HCT116 (cell line): Measurements from ENCODE around the gene EIF5B.

Experiments used
- CEBPB ChIP-seq: IDR thresholded peaks from 2 replicates; pipeline ENCODE4 v1.6.1; 2012; ENCODE audit warnings: low read depth
- EZH2 ChIP-seq: fragments of 200-600 bp; sonication (generic); IDR thresholded peaks from 2 replicates; pipeline ENCODE4 v1.6.1; 2017; ENCODE audit warnings: antibody characterized with exemption, mixed run types
- POLR2A ChIP-seq: IDR thresholded peaks from 2 replicates; pipeline ENCODE4 v1.7.0; 2011; ENCODE audit warnings: borderline replicate concordance; ENCODE audit not compliant: insufficient read depth, insufficient read length; ENCODE audit errors: extremely low read depth
- RAD21 ChIP-seq: IDR thresholded peaks from 2 replicates; pipeline ENCODE4 v1.6.1; 2012; ENCODE audit warnings: low read depth, mild to moderate bottlenecking
- SIN3A ChIP-seq: IDR thresholded peaks from 2 replicates; pipeline ENCODE4 v1.6.1; 2012; ENCODE audit warnings: low read depth
- TF ChIP-seq, protein P1 (sequence below), 3 experiments: fragments of 200-600 bp in 1 of 3; sonication (generic) in 1 of 3; IDR thresholded peaks in 2 of 3; conservative IDR thresholded peaks in 1 of 3; 2 replicates each; pipeline ENCODE4 v1.5.1; 2012 to 2017; ENCODE audit warnings: low read depth in 2 of 3, low read length in 2 of 3, antibody characterized with exemption in 1 of 3, borderline replicate concordance in 1 of 3, control low read depth in 1 of 3, mild to moderate bottlenecking in 1 of 3, mixed read lengths in 1 of 3, mixed run types in 1 of 3, moderate library complexity in 1 of 3; ENCODE audit not compliant: insufficient read depth in 1 of 3
- TF ChIP-seq, protein P2 (sequence below): IDR thresholded peaks from 2 replicates; pipeline ENCODE4 v1.6.1; 2012
- TF ChIP-seq, protein P3 (sequence below): IDR thresholded peaks from 2 replicates; pipeline ENCODE4 v1.6.1; 2012; ENCODE audit warnings: low read depth

DNA sequence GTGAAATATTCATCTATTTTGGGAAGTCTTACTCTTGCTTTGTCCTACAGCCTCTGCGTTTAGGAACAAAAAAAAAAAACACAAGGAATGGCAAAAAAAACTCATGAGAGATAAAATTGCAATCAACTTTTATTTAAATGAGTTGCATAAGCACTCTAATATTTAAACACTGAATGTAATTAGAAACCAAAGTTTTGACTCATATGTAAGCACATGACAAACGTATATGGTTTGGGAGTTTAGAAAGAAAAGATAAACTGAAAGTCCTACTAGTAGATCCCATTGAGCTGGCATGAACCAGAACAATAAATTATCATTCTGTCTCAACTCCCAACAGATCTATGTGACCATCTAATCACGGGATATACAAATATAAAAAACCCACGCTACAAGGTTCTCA is 107.9 kb downstream of the EIF5B start:
- TF ChIP-seq, protein P1, sequence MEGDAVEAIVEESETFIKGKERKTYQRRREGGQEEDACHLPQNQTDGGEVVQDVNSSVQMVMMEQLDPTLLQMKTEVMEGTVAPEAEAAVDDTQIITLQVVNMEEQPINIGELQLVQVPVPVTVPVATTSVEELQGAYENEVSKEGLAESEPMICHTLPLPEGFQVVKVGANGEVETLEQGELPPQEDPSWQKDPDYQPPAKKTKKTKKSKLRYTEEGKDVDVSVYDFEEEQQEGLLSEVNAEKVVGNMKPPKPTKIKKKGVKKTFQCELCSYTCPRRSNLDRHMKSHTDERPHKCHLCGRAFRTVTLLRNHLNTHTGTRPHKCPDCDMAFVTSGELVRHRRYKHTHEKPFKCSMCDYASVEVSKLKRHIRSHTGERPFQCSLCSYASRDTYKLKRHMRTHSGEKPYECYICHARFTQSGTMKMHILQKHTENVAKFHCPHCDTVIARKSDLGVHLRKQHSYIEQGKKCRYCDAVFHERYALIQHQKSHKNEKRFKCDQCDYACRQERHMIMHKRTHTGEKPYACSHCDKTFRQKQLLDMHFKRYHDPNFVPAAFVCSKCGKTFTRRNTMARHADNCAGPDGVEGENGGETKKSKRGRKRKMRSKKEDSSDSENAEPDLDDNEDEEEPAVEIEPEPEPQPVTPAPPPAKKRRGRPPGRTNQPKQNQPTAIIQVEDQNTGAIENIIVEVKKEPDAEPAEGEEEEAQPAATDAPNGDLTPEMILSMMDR (IDR thresholded peaks at IDR 0.05 in 2 of 3, conservative IDR thresholded peaks at IDR 0.05 in 1 of 3; ENCODE audit: borderline replicate concordance in 1 of 3, insufficient read depth in 1 of 3, low read depth in 2 of 3, low read length in 2 of 3), result no peak
- TF ChIP-seq RAD21 (no peak), EZH2 (no peak), CEBPB (no peak), POLR2A (no peak), SIN3A (no peak)
- TF ChIP-seq, protein P2, sequence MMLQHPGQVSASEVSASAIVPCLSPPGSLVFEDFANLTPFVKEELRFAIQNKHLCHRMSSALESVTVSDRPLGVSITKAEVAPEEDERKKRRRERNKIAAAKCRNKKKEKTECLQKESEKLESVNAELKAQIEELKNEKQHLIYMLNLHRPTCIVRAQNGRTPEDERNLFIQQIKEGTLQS, result no peak
- TF ChIP-seq, protein P3, sequence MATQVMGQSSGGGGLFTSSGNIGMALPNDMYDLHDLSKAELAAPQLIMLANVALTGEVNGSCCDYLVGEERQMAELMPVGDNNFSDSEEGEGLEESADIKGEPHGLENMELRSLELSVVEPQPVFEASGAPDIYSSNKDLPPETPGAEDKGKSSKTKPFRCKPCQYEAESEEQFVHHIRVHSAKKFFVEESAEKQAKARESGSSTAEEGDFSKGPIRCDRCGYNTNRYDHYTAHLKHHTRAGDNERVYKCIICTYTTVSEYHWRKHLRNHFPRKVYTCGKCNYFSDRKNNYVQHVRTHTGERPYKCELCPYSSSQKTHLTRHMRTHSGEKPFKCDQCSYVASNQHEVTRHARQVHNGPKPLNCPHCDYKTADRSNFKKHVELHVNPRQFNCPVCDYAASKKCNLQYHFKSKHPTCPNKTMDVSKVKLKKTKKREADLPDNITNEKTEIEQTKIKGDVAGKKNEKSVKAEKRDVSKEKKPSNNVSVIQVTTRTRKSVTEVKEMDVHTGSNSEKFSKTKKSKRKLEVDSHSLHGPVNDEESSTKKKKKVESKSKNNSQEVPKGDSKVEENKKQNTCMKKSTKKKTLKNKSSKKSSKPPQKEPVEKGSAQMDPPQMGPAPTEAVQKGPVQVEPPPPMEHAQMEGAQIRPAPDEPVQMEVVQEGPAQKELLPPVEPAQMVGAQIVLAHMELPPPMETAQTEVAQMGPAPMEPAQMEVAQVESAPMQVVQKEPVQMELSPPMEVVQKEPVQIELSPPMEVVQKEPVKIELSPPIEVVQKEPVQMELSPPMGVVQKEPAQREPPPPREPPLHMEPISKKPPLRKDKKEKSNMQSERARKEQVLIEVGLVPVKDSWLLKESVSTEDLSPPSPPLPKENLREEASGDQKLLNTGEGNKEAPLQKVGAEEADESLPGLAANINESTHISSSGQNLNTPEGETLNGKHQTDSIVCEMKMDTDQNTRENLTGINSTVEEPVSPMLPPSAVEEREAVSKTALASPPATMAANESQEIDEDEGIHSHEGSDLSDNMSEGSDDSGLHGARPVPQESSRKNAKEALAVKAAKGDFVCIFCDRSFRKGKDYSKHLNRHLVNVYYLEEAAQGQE, result no peak
